ENCODE measurements around the gene CCL15.

The CCL15 gene

GRCh38 chr17:35988164-35988563 lies 13.2 kb downstream of the CCL15 start:
- no peak for DNase-seq

- DNase-seq: no peak
Measured at GRCh38 chr17:35986643-35987042, 14.7 kb downstream of the CCL15 start, which contains the start of gene CCL14. CCL14 (minus strand) TSS chr17:35986729; CDS start chr17:35986649, 80 bp downstream.

GRCh38 chr17:35984140-35984539 lies 17.2 kb downstream of the CCL15 start:
- no peak for DNase-seq

- no peak for DNase-seq
Measured at GRCh38 chr17:35982409-35983191, 18.8 kb downstream of the CCL15 start.

- DNase-seq: peak; percentile 16
Measured at GRCh38 chr17:35981908-35982330, 19.4 kb downstream of the CCL15 start.

GRCh38 chr17:35981246-35981645 lies 20.1 kb downstream of the CCL15 start, which contains the start of gene CCL16:
CCL16 (minus strand) TSS chr17:35981497; CDS start chr17:35981420, 77 bp downstream.
- DNase-seq: no peak

GRCh38 chr17:35978346-35978745 lies 23.0 kb downstream of the CCL15 start:
- no peak for DNase-seq

GRCh38 chr17:35977509-35977908 lies 23.8 kb downstream of the CCL15 start:
- no peak for DNase-seq

- DNase-seq: no peak
Measured at GRCh38 chr17:35973333-35974260, 27.8 kb downstream of the CCL15 start.

- no peak for DNase-seq
Measured at GRCh38 chr17:35972945-35973332, 28.4 kb downstream of the CCL15 start.

- no peak for DNase-seq
Measured at GRCh38 chr17:35972535-35972934, 28.8 kb downstream of the CCL15 start.

- DNase-seq: no peak
Measured at GRCh38 chr17:35972066-35972465, 29.3 kb downstream of the CCL15 start.

GRCh38 chr17:35969558-35970380 lies 31.6 kb downstream of the CCL15 start:
- peak; percentile 78 for DNase-seq

GRCh38 chr17:35968520-35969054 lies 32.8 kb downstream of the CCL15 start:
- DNase-seq: no peak

GRCh38 chr17:35965272-35965671 lies 36.1 kb downstream of the CCL15 start:
- DNase-seq: no peak

- no peak for DNase-seq
Measured at GRCh38 chr17:35963663-35964062, 37.7 kb downstream of the CCL15 start.

GRCh38 chr17:35953720-35954119 lies 47.6 kb downstream of the CCL15 start:
- no peak for DNase-seq

- no peak for DNase-seq
Measured at GRCh38 chr17:35949401-35949800, 52.0 kb downstream of the CCL15 start.

- DNase-seq: no peak
Measured at GRCh38 chr17:35948092-35948491, 53.3 kb downstream of the CCL15 start.
